HG02840 (cell line): ENCODE data around the gene SCRN1.
"Not testable (repeated sequence)": the region's sequence is repeated elsewhere in the genome, so short reads cannot be mapped to it uniquely, and the experiment has no call there.

Experiments
- ATAC-seq: cut with Tn5 transposase; IDR thresholded peaks from one replicate; pipeline ENCODE4 v1.9.1; 2021; ENCODE audit warnings: mild to moderate bottlenecking, moderate library complexity, moderate number of reproducible peaks; ENCODE audit not compliant: unreplicated experiment, low FRiP score

The SCRN1 gene

GRCh38 chr7:29971566-29972314, 17.9 kb downstream of the SCRN1 start:
- no peak for ATAC-seq

- ATAC-seq = no peak
Observed at GRCh38 chr7:29970158-29970557, 19.4 kb downstream of the SCRN1 start.

DNA sequence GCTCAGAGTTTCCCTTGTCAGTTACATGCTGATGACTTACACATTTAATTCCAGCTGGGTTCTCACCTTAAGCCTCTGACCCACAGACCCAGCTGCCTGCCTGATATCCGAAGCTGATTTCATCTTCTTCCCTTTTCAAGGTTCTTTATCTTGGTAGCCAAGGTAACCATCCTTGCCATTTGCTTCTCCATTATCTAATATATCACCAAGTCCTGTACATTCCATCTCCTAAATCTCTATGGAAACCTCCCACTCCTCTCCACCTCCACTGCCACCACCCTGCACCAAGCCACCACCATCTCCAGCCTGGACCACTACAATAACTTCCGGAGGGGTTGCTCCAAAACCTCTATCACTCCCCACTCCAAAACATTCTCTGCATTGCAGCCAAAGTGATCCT, 19.9 kb downstream of the SCRN1 start:
- no peak for ATAC-seq

DNA sequence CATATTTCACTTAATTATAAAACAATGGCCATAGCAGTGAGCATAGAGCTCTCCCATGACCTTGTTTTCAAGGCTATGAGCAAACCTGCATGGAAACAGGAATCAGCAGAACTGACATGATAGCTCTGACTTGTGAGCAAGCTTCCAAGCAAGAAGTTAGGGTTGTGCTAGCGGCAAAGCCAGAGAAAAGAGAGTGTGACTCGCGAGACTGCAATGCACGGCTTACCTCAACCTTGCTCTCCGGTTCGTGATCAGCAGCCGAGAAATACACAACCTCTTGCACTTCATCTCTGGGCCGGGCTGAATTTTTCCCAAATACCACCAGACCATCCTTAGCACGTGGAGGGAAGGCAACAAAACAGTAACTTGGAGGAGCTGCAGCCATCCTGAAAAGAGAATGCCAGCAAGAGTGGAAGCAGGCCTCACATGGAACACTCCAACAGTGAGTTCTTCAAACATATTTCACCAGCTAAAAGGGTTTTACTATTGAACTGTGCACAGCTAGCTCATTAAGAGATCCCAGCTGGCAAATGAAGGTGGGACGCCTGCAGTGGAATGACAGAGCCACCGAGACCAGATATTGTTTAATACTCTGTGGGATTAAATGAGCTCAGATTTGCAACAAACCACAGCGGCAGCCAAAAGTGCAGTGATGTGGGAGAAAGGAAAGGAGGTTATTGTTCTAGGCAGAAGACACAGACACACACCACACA, 20.8 kb downstream of the SCRN1 start:
- no peak for ATAC-seq

DNA sequence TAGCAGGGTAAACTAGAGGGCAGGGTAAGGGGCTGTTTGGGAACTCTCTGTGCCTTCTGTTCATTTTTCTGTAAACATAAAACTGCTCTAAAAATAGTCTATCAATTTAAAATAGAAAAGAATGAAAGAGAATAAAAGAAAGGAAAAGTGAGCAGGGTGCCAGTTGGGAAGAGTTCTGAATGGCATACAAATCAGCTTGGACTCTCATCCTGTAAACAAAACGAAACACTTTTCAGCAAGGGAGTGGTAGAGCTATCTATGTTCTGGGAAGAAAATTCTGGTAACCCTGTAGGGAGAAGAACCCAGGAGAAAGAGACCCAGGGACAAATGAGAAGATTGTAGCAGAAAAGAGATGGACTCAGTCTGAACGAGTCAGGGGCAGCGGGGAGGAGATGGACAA, 24.6 kb downstream of the SCRN1 start:
- ATAC-seq = no peak

GRCh38 chr7:29962035-29962434, 27.6 kb downstream of the SCRN1 start:
- ATAC-seq = no peak

- ATAC-seq = not testable (repeated sequence)
Observed at GRCh38 chr7:29961611-29962010, 28.0 kb downstream of the SCRN1 start.

DNA sequence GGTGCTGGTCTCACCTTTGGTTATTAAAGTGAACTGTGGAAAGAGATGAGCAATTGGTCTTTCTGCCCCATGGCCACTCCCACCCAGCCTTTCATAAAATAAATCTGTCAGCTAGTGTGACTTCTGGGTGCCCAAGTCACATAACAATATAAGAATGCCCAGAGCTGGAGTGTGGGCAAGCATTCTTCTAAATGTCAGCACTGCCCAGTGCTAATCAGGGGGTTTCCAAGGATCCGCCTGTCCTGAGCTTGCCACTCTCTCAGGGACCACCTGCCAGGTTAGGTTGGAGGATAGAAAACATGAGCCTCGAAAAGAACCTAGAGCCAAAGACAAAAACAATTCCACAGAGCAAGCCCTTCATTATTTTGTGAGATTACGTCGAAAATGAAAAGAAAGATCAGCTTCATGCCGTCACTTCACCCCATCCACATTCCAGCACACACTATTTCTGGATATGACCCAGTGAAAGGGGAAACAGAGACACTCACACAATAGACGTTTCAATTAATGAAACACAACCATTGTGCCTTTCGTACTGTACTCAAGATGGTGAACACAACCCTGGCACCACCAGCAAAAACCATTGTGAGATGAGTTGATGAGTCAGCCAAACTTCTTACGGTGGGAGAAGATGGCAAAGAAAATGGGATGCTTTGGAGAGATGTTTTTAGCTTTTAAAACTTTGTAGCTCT, 30.8 kb downstream of the SCRN1 start:
- ATAC-seq = no peak

DNA sequence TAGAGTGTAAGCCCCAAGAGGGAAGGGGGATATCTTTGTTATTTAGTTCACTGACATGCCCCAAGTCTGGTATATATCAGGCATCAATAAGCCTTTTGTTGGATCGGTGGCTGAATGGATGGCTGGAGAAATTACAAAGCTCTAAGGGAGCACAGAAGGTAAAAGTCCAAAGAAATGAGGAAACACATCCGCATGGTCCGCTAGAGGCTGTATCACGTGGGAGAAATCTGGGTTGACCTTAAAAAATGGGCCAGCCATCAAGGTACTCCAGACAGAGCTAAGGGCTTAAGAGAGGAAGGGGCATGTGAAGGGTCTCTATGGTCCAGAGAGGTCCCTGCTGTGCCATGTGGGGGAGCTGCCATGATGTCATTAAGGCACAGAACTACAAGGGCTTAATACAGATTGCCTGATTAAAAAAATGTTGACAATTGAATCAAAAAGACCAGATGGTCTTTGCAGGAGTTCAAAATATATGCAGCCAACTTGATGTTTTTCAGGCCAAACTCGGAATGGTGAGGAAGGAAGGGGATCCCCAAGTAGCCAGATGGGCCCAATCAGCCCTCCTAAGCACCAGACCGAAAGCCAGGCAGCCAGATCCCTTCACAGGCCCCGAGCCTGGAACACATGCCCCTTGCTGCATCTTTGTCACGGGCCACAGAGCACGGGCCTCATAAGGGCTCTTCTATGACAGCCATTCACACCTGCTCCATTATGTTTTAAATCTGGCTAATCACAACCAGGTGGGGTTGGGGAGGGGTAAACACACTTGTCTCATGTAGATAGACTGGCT, 31.9 kb downstream of the SCRN1 start:
- no peak for ATAC-seq

DNA sequence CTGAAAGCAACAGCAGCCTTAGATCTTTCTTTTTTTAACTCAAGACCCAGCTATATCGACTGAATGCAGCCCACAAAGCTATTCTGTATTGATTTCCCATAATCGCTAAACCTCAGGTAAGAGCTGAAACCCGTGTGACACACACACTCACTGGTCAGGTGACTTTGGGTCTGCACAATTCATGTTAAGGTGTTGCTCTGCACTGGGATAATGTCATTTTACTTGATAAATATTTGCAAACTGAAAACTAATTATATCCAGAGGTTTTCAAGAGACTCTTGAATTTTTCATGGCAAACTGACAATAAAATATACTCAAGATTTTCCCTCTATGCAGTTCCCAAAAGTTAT, 33.1 kb downstream of the SCRN1 start:
- no peak for ATAC-seq

GRCh38 chr7:29955799-29956486, 33.7 kb downstream of the SCRN1 start:
- ATAC-seq = no peak

GRCh38 chr7:29955075-29955792, 34.4 kb downstream of the SCRN1 start:
- no peak for ATAC-seq

GRCh38 chr7:29953726-29954347, 35.8 kb downstream of the SCRN1 start:
- ATAC-seq = no peak

- ATAC-seq = no peak
Observed at GRCh38 chr7:29951206-29951605, 38.4 kb downstream of the SCRN1 start.

DNA sequence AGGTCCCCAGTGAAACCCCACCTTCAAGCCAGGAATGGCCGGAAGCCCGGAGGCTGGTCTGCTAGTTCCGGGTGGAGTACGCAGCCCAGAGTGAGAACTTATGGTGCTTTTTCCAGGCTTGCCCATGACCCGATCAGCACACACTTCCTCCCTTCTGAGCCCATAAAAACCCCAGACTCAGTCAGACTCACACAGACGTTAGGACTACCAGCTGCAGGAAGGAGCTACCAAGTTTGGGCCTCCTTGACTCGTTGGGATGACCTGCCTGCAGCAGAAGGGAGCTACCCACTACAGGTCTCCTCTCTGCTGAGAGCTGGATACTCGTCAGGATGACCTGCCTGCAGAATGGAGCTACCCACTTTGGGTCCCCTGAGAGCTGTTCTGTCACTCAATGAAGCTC, 39.1 kb downstream of the SCRN1 start:
- no peak for ATAC-seq

- ATAC-seq = no peak
Observed at GRCh38 chr7:29948587-29948986, 41.0 kb downstream of the SCRN1 start.

DNA sequence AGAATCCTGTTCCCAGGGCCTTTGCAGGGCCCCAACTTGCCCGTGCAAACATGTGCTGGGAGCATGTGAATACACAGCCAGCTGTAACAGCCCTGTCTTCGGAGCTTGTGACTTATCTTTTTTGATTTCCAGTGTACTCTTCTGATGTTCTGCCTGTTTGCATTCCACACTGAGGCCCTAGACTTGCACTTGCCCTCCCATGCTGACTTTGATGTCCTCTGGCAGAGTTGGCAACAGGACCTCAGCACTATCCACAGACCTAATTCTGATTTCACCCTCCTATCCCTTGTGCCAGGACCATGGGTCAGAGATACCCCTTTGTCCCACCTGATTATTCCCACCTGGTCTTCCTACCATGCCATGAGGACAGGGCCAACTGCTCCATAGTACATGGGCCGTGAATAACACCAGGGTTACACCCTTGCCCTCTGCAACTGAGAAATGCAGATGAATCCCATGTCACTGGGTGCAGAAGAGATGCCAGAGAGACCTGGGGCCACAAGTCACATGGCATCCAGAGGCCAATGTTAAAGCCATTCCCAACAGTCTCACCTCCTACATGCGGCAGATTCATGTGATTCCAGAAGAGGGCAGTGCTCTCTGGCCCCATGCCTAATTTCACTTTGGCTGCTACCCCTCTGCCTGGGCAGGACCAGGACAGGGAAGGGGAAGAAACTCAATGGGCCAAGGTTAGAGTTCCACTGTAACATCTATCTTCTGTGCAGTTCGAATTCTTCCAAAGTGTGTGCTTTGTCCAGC, 43.0 kb downstream of the SCRN1 start:
- no peak for ATAC-seq

GRCh38 chr7:29945259-29945809, 44.3 kb downstream of the SCRN1 start:
- no peak for ATAC-seq
